ENCODE results near the gene RABEP2. TPM values are rescaled to one million over a fixed set of nuclear protein-coding genes. Genes with fewer than 3 reads are reported as not detected.
A peak's percentile ranks its signal among the peaks of the same experiment; 100 is the strongest.
"Not testable (repeated sequence)": the region's sequence is repeated elsewhere in the genome, so short reads cannot be mapped to it uniquely, and the experiment has no call there.

The RABEP2 gene
- polyA plus RNA-seq, 1 donor from 2014 or later: 31.7 TPM

DNA sequence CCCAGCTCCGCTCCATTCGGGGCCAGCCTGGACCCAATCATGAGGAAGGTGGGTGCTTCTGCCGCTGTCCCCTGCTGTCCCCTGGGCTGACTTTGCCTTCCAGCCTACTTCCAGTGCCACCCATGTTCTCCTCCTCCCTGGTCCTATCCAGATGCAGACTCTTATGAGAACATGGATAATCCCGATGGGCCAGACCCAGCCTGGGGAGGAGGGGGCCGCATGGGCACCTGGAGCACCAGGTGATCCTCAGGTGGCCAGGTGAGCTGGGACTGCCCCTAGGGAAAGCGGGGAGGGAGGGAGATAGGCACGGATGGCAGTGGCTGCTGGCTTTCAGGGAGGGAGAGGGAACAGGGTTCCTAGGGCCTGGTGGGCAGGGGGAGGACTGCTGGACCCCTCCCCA is 13.7 kb upstream of the RABEP2 start:
- H3K36me3 Mint-ChIP-seq: peaks cover 17% of the 10 kb centered on the region
- H3K4me3 Mint-ChIP-seq: peak overlapping the region in 1 of 4 donors; percentile 12
- H3K27ac Mint-ChIP-seq: peak overlapping the region in 1 of 3 donors; percentile 46
- H3K27me3 Mint-ChIP-seq: no peaks in the 10 kb centered on the region
- H3K4me1 Mint-ChIP-seq: peaks cover 18 to 21% (median 18%) of the 10 kb centered on the region in 3 donors
- H3K9me3 Mint-ChIP-seq: no peaks in the 10 kb centered on the region

- H3K4me1 Mint-ChIP-seq: peaks cover 22 to 27% (median 24%) of the 10 kb centered on the region in 3 donors
- H3K27me3 Mint-ChIP-seq: no peaks in the 10 kb centered on the region
- H3K27ac Mint-ChIP-seq: peak overlapping the region in 1 of 3 donors; percentile 14
Observed at GRCh38 chr16:28937222-28937876, 12.3 kb upstream of the RABEP2 start.

DNA sequence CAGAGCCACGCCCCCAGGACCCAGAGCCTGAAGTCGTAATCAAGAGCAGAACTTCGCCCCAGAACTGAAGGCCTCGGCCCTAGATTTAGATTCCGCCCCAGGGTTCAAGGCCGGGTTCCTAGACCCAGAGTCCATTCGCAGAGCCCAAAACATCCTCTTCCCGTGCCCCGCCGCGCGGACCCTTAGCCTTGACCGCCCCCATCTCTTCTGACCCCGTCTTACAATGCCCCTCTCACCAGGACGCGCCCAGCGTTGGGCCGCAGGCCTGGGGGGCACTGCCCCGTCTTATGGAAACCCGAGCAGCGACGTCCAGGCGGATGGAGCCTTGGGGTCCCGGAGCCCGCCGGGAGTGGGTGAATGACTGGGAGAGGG is 11.7 kb upstream of the RABEP2 start:
- peaks cover 22 to 27% (median 25%) of the 10 kb centered on the region in 3 donors for H3K4me1 Mint-ChIP-seq
- H3K27me3 Mint-ChIP-seq: no peaks in the 10 kb centered on the region
- H3K9me3 Mint-ChIP-seq: no peaks in the 10 kb centered on the region
- H3K36me3 Mint-ChIP-seq: peaks cover 18% of the 10 kb centered on the region
- peak overlapping the region; percentile 81 to 95 (median 90) for H3K27ac Mint-ChIP-seq
- H3K4me3 Mint-ChIP-seq: peak overlapping the region; percentile 60 to 91 (median 87)

More at GRCh38 chr16:28937222-28937876, 12.3 kb upstream of the RABEP2 start:
- Mint-ChIP-seq H3K4me3 (peak overlapping the region in 1 of 4 donors; percentile 60), H3K9me3 (no peaks in the 10 kb centered on the region), H3K36me3 (peaks cover 18% of the 10 kb centered on the region)

DNA sequence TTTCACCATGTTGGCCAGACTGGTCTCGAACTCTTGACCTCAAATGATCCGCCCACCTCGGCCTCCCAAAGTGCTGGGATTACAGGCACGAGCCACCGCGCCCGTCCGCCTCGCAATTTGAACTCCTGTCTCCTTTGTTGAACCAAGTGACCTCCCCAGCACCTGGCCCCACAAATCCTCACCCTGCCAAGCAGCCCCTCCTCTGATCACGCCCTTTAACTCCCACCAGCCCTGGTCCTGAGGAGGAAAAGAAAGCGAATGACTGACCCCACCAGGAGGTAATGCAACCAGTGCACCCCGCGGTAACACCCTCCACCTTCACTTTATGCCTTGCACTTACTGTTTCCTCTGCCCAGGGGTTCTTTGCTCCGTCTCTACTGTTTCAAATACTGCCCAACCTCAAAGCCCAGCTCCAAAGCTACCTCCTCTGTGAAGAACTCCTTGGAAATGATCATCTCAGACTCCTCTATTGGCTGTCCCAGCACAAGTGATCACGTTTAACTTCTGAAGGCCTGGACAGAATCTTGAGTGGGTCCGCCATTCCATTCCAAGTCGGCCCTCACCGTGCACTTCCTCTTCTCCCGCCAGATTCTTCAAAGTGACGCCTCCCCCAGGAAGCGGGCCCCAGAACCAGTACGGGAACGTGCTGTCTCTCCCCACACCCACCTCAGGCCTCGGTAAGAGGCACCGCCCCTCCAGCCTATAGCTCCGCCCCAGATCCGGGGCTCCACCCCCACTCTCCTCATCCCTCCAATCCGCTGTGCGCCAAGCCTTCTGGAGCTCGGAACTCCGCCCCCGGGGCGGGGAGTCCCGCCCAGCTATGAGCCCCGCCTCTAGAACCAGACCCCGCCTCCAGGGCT is 11.1 kb upstream of the RABEP2 start:
- H3K4me1 Mint-ChIP-seq: peaks cover 26 to 29% (median 28%) of the 10 kb centered on the region in 3 donors
- peak overlapping the region; percentile 60 to 91 (median 87) for H3K4me3 Mint-ChIP-seq
- H3K36me3 Mint-ChIP-seq: peaks cover 18% of the 10 kb centered on the region
- H3K9me3 Mint-ChIP-seq: no peaks in the 10 kb centered on the region
- H3K27ac Mint-ChIP-seq: peak overlapping the region; percentile 81 to 95 (median 90)
- no peaks in the 10 kb centered on the region for H3K27me3 Mint-ChIP-seq

- peaks cover 18% of the 10 kb centered on the region for H3K36me3 Mint-ChIP-seq
- no peaks in the 10 kb centered on the region for H3K9me3 Mint-ChIP-seq
- H3K27ac Mint-ChIP-seq: peak overlapping the region; percentile 15 to 81 (median 55)
- no peaks in the 10 kb centered on the region for H3K27me3 Mint-ChIP-seq
- H3K4me1 Mint-ChIP-seq: peaks cover 34 to 37% (median 36%) of the 10 kb centered on the region in 3 donors
- peak overlapping the region in 3 of 4 donors; percentile 23 to 91 (median 61) for H3K4me3 Mint-ChIP-seq
Observed at GRCh38 chr16:28935346-28935745, 10.3 kb upstream of the RABEP2 start.

DNA sequence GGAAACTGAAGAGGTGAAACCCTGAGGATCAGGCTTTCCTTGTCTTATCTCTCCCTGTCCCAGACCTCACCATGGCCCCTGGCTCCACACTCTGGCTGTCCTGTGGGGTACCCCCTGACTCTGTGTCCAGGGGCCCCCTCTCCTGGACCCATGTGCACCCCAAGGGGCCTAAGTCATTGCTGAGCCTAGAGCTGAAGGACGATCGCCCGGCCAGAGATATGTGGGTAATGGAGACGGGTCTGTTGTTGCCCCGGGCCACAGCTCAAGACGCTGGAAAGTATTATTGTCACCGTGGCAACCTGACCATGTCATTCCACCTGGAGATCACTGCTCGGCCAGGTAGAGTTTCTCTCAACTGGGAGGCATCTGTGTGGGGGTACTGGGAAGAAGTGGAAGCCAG is 8.1 kb upstream of the RABEP2 start:
- Mint-ChIP-seq H3K27ac (peak overlapping the region; percentile 91 to 97 (median 96)), H3K4me1 (peaks cover 36 to 42% (median 41%) of the 10 kb centered on the region in 3 donors)

DNA sequence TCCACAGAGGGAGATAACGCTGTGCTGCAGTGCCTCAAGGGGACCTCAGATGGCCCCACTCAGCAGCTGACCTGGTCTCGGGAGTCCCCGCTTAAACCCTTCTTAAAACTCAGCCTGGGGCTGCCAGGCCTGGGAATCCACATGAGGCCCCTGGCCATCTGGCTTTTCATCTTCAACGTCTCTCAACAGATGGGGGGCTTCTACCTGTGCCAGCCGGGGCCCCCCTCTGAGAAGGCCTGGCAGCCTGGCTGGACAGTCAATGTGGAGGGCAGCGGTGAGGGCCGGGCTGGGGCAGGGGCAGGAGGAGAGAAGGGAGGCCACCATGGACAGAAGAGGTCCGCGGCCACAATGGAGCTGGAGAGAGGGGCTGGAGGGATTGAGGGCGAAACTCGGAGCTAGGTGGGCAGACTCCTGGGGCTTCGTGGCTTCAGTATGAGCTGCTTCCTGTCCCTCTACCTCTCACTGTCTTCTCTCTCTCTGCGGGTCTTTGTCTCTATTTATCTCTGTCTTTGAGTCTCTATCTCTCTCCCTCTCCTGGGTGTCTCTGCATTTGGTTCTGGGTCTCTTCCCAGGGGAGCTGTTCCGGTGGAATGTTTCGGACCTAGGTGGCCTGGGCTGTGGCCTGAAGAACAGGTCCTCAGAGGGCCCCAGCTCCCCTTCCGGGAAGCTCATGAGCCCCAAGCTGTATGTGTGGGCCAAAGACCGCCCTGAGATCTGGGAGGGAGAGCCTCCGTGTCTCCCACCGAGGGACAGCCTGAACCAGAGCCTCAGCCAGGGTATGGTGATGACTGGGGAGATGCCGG is 7.5 kb upstream of the RABEP2 start:
- peak overlapping the region; percentile 93 to 99 (median 94) for H3K4me3 Mint-ChIP-seq
- H3K9me3 Mint-ChIP-seq: no peaks in the 10 kb centered on the region
- no peaks in the 10 kb centered on the region for H3K27me3 Mint-ChIP-seq
- H3K36me3 Mint-ChIP-seq: peaks cover 18% of the 10 kb centered on the region
- peak overlapping the region; percentile 91 to 97 (median 96) for H3K27ac Mint-ChIP-seq
- peaks cover 39 to 46% (median 41%) of the 10 kb centered on the region in 3 donors for H3K4me1 Mint-ChIP-seq

More for the DNA sequence above, 8.1 kb upstream of the RABEP2 start:
- peaks cover 18% of the 10 kb centered on the region for H3K36me3 Mint-ChIP-seq
- H3K4me3 Mint-ChIP-seq: peak overlapping the region; percentile 93 to 99 (median 94)
- no peaks in the 10 kb centered on the region for H3K27me3 Mint-ChIP-seq
- no peaks in the 10 kb centered on the region for H3K9me3 Mint-ChIP-seq

GRCh38 chr16:28931801-28932225 is 6.8 kb upstream of the RABEP2 start, which contains the start of gene CD19:
Gene CD19, plus strand, starts transcription at chr16:28931971. Its CDS starts 30 bp downstream, at chr16:28932001.
- H3K27me3 Mint-ChIP-seq: no peaks in the 10 kb centered on the region
- no peaks in the 10 kb centered on the region for H3K9me3 Mint-ChIP-seq
- H3K4me3 Mint-ChIP-seq: peak within 1 kb of the TSS; percentile 93 to 99 (median 94)
- peaks cover 17% of the 10 kb centered on the region for H3K36me3 Mint-ChIP-seq
- peak within 1 kb of the TSS; percentile 91 to 97 (median 96) for H3K27ac Mint-ChIP-seq
- peaks cover 39 to 45% (median 41%) of the 10 kb centered on the region in 3 donors for H3K4me1 Mint-ChIP-seq

- peak overlapping the region; percentile 45 to 97 (median 96) for H3K27ac Mint-ChIP-seq
- H3K9me3 Mint-ChIP-seq: no peaks in the 10 kb centered on the region
- peaks cover 10% of the 10 kb centered on the region for H3K36me3 Mint-ChIP-seq
- H3K27me3 Mint-ChIP-seq: no peaks in the 10 kb centered on the region
- H3K4me1 Mint-ChIP-seq: peaks cover 40 to 43% (median 41%) of the 10 kb centered on the region in 3 donors
- H3K4me3 Mint-ChIP-seq: peak overlapping the region; percentile 93 to 99 (median 94)
Observed at GRCh38 chr16:28930652-28931051, 5.6 kb upstream of the RABEP2 start.

DNA sequence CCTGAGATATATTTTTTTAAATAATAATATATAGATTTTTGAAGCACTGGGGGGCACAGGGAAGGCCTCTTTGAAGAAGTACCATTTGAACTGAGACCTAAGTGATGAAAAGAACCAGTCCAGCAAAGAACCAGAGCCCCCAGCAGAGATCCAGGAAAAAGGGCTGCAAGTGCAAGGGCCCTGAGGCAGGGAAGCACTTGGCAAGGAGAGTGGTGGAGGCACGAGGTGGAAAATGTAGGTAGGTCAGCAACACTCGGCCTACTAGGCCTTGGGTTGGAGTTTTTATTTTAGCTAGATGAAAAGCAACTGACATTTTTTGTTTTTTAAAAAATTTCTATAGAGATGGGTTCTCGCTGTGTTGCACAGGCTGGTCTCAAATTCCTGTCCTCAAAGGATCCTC is 5.2 kb upstream of the RABEP2 start:
- peak overlapping the region; percentile 45 to 97 (median 96) for H3K27ac Mint-ChIP-seq
- H3K9me3 Mint-ChIP-seq: no peaks in the 10 kb centered on the region
- peaks cover 36 to 43% (median 37%) of the 10 kb centered on the region in 3 donors for H3K4me1 Mint-ChIP-seq
- no peaks in the 10 kb centered on the region for H3K27me3 Mint-ChIP-seq
- peak overlapping the region in 3 of 4 donors; percentile 93 to 99 (median 94) for H3K4me3 Mint-ChIP-seq
- peaks cover 5% of the 10 kb centered on the region for H3K36me3 Mint-ChIP-seq

GRCh38 chr16:28927815-28928214 is 2.8 kb upstream of the RABEP2 start:
- Mint-ChIP-seq H3K27ac (peak overlapping the region in 2 of 3 donors; percentile 92 to 95), H3K4me3 (peak overlapping the region in 3 of 4 donors; percentile 21 to 72 (median 58)), H3K36me3 (no peaks in the 10 kb centered on the region), H3K27me3 (no peaks in the 10 kb centered on the region), H3K4me1 (peaks cover 32 to 42% (median 34%) of the 10 kb centered on the region in 3 donors), H3K9me3 (no peaks in the 10 kb centered on the region)

DNA sequence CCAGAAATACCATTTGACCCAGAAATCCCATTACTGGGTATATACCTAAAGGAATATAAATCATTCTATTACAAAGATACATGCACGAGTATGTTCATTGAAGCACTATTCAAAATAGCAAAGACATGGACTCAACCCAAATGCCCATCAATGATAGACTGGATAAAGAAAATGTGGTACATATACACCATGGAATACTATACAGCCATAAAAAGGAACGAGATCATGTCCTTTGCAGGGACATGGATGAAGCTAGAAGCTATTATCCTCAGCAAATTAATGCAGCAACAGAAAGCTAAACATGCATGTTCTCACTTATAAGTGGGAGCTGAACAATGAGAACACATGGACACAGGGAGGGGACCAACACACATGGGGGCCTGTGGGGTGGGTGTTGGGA is 1.2 kb upstream of the RABEP2 start:
- H3K36me3 Mint-ChIP-seq, H3K9me3 Mint-ChIP-seq, H3K27me3 Mint-ChIP-seq: not testable (repeated sequence)
- Mint-ChIP-seq H3K4me3 (peak overlapping the region; percentile 91 to 98 (median 96)), H3K4me1 (peaks cover 33 to 38% (median 35%) of the 10 kb centered on the region in 3 donors), H3K27ac (peak overlapping the region; percentile 13 to 98 (median 95))

- peak overlapping the region; percentile 91 to 98 (median 96) for H3K4me3 Mint-ChIP-seq
- peak overlapping the region; percentile 88 to 98 (median 95) for H3K27ac Mint-ChIP-seq
- no peaks in the 10 kb centered on the region for H3K27me3 Mint-ChIP-seq
- H3K36me3 Mint-ChIP-seq: no peaks in the 10 kb centered on the region
- peaks cover 29 to 35% (median 32%) of the 10 kb centered on the region in 3 donors for H3K4me1 Mint-ChIP-seq
- no peaks in the 10 kb centered on the region for H3K9me3 Mint-ChIP-seq
Observed at GRCh38 chr16:28925386-28926228, 569 bp upstream of the RABEP2 start.

Measured in IgD-negative memory B cell (primary cell).